Endothelial cell of umbilical vein (primary cell): ENCODE results near the gene MANF.

Experiments used
- CTCF ChIP-seq, 2 donors: IDR thresholded peaks; 1 replicate in 1 of 2; 2 replicates in 1 of 2; pipeline ENCODE4 v1.5.1; 2011; ENCODE audit warnings: low read length in 2 of 2, mild to moderate bottlenecking in 2 of 2, moderate library complexity in 2 of 2, control low read depth in 1 of 2, inconsistent platforms in 1 of 2, low read depth in 1 of 2; ENCODE audit not compliant: insufficient read depth in 1 of 2; ENCODE audit errors: extremely low read depth in 1 of 2
- EZH2 ChIP-seq: IDR thresholded peaks from 2 replicates; pipeline ENCODE4 v1.6.1; 2012; ENCODE audit warnings: borderline replicate concordance, low read depth, mild to moderate bottlenecking, moderate library complexity, low read length, inconsistent platforms; ENCODE audit not compliant: severe bottlenecking
- FOS ChIP-seq: IDR thresholded peaks from 2 replicates; pipeline ENCODE4 v1.6.1; 2011; ENCODE audit warnings: mild to moderate bottlenecking, low read length, moderate library complexity, borderline replicate concordance; ENCODE audit not compliant: insufficient read depth
- JUN ChIP-seq: IDR thresholded peaks from 2 replicates; pipeline ENCODE4 v1.6.1; 2011; ENCODE audit warnings: borderline replicate concordance, low read depth; ENCODE audit not compliant: insufficient read length, insufficient read depth
- MAX ChIP-seq: IDR thresholded peaks from 2 replicates; pipeline ENCODE4 v1.6.1; 2011; ENCODE audit not compliant: insufficient read depth, insufficient read length
- MYC ChIP-seq: IDR thresholded peaks from one replicate; pipeline ENCODE4 v1.6.1; 2011; ENCODE audit warnings: mild to moderate bottlenecking, low read depth, low read length
- POLR2A ChIP-seq: IDR thresholded peaks from 2 replicates; pipeline ENCODE4 v1.6.1; 2012; ENCODE audit warnings: low read depth, mild to moderate bottlenecking, control low read depth, low read length
- POLR2AphosphoS5 ChIP-seq: IDR thresholded peaks from 2 replicates; pipeline ENCODE4 v1.6.1; 2012; ENCODE audit warnings: low read depth, mild to moderate bottlenecking, control low read depth, low read length, moderate library complexity; ENCODE audit not compliant: insufficient read depth

GRCh38 chr3:51390246-51391074, 5.4 kb downstream of the MANF start:
- TF ChIP-seq JUN = no peak
- TF ChIP-seq CTCF (IDR thresholded peaks at IDR 0.05; ENCODE audit: extremely low read depth in 1 of 2, insufficient read depth in 1 of 2, low read depth in 1 of 2, low read length in 2 of 2) = peak in 1 of 2 donors; percentile 98
- TF ChIP-seq POLR2A = no peak
- no peak for TF ChIP-seq MAX
- TF ChIP-seq EZH2 = no peak
- no peak for TF ChIP-seq POLR2AphosphoS5
- TF ChIP-seq MYC = no peak
- no peak for TF ChIP-seq FOS
